ENCODE measurements around the gene IQSEC1.

IQSEC1 gene

DNA sequence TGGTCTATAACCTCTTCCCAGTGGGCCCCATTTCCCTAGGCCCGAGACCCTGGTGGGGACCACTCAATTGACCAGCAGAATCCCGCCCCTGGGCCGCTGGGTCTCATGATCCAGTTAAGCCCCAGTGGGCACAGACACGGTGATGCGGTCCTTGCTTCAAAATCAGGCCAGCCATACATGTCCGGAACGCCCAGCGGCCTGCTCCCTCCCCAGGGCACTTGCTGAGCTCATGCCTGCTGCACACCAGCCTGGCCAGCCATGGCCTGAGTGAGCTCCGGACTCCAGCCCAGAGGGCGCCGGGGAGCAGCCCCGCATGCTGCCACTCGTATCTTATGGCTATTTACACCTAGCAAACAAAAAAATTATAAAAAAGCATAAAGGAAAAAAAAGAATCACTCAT is 34.4 kb upstream of the IQSEC1 start:
- DNase-seq (ENCODE audit: low read depth in 1 of 2, low spot score in 1 of 2) = no peak

DNA sequence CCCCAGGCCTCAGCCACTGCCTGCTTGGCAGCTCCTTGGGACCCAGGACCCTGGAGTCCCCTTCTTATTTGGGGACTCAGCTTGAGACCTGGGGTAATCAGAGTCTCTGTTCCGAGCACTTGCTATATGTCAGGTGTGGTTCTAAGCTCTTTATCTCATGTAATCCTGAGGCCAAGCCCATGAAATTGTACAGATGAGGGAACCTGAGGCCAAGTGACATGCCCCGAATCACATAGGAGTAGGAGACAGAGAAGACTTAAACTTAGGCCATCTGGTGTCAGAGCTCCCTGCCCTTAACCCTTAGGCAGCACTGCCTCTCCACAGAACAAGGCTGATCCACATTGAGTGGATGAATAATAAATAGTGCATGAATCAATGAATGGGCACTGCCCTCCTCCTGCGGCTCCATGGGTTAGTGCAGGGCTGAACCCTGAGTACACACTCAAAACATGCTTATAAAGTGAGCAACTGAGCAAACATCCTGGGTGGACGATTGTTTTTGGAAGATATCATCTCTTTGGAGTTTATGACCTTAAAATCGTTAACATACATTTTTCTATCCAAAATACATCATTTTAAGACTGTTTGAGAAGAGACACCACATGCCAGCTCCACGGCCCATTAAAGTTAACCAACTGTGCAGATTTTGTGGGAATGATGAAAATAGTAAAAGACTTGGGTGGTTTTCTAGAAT is 33.2 kb upstream of the IQSEC1 start:
- no peak for DNase-seq (ENCODE audit: low read depth in 1 of 2, low spot score in 1 of 2)

DNA sequence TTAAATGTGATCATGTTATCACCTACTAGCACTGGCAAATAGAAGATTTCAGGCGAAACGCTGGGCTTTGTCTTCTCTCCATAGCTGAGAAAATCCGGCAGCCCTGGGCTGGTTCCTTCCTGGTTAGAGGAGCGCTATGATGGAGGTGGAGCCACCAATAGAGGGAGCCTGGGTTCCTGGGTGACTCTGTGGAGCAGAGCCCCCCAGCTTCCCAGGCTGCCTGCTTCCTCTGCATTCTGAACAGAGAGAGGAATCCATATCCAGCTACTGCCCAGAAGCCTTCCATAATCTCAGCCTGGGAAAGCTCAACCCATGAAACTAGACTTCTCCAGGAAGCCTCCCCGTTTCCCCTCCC is 32.6 kb upstream of the IQSEC1 start:
- no peak for DNase-seq (ENCODE audit: low read depth in 1 of 2, low spot score in 1 of 2)

DNA sequence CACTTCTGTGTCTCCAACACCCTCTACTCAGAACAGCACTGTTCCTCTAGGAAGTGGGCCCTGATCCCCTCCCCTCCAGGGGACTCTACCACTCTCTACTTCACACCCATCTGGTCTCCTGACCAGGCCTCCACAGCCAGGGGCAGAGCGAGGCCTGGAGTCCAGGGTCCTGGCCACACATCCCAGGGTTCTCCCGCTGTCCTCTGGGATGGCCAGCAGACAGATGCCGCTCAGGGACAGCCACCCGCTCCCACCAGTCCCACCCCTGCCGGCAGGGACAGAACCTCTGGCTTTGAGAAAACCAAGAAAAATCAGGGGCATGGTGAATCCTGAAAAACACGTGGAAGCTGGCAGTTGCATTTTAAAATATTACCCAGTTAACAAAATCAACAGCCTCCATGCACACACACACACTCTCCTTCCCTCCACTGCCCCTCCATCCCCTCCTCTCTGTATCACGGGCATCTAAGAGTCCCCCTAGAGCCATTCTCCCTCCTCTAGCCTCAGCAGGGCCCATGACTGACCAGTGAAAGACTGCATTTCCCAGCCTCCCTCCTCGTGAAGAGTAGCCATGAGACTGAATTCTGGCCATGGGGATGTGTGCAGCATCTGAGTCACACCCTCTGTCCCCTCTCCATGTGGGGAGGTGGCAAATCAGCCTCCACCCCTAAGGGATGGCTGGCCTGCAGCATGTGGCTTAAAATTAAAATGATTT is 32.1 kb upstream of the IQSEC1 start:
- no peak for DNase-seq (ENCODE audit: low read depth in 1 of 2, low spot score in 1 of 2)

DNA sequence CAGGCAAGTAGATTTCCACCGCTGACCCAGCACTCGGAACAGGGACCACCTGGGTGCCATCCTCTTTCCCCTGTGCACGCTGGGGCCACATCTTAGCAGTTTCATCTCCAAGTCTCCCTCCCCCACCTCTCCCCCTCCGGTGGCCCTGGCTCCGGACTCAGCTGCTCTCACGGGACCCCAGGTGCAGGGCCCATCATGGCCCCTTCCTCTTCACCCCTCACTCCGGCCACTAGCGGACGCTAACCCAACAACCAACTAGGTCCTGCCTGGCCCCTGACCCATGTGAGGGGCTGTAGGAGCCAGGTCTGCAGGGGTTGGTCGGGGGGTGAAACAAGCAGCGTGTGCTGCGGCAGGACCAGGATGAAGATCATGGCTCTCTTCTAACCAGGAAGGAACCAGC is 31.3 kb upstream of the IQSEC1 start:
- DNase-seq (ENCODE audit: low read depth in 1 of 2, low spot score in 1 of 2) = no peak

DNA sequence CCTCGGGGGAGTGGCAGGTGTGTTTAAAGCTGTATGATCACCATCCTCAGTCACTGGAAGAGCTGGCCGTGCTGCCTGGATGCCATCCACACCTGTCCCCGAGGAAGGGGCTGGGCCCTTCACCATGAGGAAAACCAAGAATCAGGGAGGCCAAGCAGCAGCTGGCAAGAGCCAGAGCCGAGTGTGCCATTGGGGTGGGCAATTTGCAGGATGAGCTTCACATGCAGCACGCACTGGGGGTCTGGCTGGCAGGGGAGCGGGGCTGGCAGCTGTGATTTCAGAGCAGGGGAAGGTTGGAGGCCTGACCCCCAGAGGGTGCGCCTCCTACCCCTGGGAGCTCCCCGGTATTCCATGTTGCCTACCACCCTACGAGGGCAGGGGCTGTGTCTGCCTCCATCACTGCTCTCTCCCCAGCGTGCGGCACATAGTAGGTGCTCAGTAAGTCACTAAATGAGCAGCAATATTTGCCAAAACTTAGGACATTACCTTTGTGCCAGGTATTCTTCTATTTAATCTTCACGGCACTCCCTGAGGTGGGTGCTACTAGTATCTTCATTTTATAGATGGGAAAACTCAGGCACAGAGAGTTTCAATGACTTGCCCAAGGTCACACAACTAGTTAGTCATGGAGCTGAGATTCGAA is 30.3 kb upstream of the IQSEC1 start:
- DNase-seq (ENCODE audit: low read depth in 1 of 2, low spot score in 1 of 2) = no peak

DNA sequence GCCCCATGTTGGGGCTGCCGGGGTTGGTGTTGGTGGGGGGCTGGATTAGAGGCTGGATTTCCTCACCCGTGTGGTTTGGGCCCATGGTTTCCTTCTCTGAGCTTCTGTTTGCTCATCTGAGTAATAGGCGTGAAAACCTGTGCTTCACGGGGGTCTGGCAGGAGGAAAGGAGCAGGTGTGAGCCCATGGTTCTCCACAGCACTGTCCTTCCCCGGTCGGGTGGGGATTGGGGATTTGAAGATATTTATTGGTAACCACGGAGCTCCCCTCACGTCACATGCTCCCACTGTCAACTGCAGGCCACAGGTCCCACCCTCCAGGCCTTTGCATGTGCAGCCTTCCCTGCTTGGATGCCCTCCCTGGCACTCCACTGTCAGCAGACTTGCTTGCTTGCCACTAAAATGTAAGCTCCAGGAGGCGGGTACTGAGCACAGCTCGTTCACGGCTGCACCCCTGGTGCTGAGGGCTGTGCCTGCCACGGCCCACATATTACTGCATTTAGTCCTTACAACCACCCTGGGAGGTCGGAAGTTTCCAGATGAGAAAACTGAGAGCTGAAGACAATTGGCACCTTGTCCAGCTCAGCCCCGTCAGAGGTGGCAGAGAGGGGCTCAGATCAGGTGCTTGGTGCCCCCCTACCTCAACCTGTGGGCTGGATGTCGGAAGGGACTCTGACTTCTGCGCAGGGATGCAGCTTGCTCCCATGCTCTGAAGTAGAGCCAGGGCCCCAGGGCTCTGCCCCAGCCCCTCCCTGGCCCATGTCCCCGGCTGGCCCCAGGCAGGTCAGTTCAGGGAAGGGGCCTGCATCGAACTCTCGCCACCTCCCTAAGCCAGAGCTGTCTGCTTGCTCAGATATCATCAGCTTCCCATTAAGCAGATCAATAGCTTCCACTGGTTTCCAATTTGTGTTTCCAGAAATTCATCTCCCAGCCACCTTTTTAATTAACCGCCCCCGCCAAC is 29.4 kb upstream of the IQSEC1 start:
- DNase-seq (ENCODE audit: low read depth in 1 of 2, low spot score in 1 of 2) = no peak

DNA sequence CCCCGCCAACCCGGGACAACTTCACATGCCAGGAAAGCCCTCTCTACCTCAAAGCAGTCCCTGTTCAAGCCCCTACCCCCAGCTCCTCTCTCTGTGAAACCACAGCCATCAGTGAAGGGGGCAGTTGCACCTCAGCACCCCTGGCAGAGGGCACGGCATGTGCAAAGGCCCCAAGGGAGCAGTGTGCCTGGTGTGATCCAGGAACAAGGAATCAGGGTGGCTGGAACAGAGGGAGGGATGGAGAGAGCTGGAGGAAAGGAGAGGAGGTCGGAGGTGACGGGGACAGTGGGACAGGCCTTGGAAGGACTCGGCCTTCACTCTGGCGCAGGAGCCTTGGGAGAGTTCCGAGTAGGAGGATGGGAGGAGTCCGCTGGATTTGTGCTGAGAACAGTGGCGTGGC is 26.5 kb upstream of the IQSEC1 start:
- no peak for DNase-seq (ENCODE audit: low read depth in 1 of 2, low spot score in 1 of 2)

DNA sequence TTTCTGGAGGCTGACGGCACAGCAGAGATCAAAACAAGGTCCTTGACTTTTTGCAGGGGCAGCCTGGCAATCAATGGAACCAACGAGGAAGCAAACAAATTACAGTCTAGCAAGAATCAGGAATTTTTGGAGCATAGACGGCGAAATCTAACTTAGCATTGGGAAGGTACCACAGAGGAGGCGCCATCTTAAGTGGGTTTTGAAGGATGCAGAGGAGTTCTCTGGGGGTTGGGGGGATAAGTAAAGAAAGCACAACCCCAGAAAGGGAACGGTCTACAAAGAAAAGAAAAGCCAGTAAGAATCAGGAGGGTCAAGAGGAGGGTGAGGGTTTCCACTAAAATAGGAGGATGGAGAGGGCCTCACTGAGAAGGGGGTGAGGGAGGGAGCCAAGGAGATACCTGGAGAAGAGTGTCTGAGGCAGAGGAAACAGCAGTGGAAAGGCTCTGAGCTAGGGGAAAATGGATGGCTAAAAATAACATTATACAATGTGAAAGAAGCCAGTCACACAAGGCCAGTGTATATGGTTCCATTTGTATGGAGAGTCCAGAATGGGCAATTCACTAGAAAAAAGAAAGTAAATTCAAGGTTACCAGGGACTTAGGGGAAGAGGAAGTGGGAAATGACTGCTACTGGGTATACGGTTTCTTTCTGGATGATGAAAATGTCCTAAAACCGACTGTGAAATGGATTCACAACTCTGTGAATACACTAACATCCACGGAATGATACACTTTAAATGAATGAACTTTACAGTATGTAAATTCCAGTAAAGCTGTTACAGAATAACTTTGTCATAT is 25.2 kb upstream of the IQSEC1 start:
- no peak for DNase-seq (ENCODE audit: low read depth in 1 of 2, low spot score in 1 of 2)

DNA sequence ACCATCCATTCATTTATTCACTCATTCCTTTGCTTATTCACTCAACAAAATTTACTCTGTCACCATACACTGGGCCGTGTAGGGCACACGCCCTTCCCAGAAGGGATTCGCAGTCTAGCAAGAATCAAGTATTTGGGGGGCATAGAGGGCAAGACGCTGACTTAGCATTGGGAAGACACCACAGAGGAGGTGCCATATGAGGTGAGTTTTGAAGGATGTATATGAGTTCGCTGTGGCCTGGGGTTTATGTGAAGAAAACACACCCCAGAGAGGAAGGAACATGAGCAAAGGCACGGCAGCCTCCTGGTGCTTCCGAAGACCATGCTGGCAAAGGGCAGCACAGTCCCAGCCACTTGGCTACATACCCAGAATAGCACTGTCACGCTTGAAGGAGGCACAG is 23.1 kb upstream of the IQSEC1 start:
- DNase-seq (ENCODE audit: low read depth in 1 of 2, low spot score in 1 of 2) = no peak

DNA sequence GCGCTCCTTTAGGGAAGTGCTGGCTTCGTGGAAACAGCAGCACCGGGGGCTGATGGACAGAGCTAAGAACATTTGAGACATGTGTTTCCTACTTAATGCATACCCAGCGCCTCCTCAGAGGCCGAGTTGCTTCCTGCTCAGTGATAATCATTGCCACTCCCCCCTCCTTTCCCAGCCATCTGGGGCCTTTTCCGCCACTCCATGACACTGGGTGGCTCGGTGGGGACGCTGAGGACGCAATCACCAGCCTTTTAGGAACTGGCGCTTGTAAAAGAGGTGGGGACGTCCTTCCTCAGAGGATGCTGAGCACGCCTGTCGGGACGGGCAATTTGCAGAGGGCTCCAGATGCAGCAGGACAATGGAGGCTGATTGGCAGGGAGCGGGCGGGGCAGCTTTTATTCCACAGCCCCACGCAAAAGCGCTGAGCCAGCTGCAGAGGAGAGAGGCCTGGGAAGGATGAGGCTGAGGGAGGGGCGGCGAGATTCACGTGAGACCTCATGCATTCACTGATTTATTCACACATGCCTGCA is 22.2 kb upstream of the IQSEC1 start:
- no peak for DNase-seq (ENCODE audit: low read depth in 1 of 2, low spot score in 1 of 2)

DNA sequence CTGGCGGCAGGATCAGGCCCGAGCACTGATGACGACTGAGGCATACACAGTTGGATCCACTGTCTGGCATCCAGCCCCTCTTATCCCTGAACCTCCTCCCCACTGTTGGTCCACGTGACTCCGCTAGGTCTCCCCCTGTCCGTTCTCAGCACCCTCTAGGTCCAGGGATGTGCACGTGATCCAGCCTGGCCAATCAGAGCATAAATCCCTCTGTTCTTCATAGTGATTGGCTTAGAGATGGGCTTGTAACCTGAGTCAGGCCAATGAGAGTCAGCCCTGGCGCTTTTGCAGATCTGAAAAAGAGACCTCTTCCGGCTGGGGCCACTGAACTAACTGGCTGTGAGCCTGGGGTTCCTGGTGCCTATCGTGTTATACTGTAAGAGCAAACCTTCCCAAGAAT is 20.5 kb upstream of the IQSEC1 start:
- no peak for DNase-seq (ENCODE audit: low read depth in 1 of 2, low spot score in 1 of 2)

DNA sequence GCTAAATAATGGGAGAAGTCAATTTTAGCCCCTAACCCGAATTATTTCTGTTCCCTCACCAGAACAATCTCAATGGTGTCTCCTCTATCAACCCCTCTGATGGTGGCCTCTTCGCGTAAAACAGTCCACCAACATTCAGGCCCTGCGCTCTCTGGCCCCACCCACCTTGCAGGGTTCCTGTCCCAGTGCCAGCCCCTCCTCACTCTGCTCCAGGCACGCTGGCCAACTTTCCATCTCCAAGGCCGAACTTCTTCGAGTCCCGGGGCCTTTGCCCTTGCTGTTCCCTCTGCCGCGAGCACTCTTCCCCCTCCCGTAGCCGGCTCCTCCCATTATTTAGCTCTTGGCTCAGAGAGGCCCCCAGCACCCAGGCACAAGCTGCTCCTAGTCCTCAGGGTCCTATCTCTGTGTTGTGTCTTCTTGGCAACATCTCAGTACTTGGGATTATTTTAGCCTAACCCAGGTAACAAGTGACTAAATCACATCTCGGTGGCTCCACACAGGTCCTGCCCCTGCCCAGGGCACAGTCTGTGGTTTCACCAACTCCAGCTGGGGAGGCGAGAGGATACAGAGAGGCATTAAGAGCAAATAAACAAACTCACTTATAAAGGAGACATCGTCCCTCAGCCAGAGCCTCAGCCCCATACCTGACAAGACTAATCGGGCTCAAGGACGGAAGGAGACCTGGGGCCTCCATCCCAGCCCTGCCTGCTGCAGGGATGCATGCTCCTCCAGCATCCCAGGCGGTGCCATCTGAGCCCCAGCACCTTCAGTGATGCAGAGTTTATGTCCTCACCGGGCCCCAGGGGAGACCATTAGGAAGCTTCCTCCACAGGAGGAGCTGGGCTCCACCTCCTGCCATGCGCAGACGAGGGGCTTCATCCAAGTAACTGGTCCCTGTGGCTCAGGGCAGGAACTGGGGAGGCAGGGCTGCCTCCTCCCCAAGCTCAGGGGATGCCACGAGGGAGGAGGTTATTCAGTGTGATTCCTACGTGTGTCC is 19.7 kb upstream of the IQSEC1 start:
- no peak for DNase-seq (ENCODE audit: low read depth in 1 of 2, low spot score in 1 of 2)

DNA sequence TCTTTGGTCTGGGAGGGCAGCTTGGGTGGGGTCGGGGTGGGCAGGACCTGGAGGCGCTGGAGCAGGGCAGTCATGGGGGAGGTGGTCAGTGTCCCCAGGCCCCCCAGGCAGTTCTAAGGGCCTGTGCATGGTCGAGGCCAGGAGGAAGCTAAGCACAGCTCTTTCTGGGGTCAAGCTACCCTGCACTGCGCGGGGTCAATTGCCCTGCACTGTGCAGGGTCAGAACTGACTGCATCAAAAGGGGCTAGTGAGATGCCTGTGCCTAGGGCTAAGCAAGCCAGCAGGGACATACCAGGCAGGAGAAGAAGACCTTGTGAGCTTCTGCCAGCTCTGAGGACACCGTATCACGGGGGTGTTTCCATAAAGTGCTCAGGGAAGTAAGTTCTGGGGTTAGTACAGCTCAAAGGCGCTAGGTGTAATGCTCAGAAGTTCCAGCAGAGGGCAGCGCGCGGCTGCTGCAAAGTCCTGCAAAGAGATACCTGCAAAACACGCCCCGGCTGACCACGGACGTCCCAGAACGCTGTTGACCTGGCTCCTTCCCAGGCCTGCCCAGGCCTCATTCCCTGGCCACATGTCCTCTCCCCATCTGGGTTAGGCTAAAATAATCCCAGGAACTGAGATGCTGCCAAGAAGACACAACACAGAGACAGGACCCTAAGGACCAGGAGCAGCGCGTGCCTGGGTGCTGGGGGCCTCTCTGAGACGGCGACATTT is 18.8 kb upstream of the IQSEC1 start:
- peak; percentile 59 to 67 for DNase-seq (ENCODE audit: low read depth in 1 of 2, low spot score in 1 of 2)

DNA sequence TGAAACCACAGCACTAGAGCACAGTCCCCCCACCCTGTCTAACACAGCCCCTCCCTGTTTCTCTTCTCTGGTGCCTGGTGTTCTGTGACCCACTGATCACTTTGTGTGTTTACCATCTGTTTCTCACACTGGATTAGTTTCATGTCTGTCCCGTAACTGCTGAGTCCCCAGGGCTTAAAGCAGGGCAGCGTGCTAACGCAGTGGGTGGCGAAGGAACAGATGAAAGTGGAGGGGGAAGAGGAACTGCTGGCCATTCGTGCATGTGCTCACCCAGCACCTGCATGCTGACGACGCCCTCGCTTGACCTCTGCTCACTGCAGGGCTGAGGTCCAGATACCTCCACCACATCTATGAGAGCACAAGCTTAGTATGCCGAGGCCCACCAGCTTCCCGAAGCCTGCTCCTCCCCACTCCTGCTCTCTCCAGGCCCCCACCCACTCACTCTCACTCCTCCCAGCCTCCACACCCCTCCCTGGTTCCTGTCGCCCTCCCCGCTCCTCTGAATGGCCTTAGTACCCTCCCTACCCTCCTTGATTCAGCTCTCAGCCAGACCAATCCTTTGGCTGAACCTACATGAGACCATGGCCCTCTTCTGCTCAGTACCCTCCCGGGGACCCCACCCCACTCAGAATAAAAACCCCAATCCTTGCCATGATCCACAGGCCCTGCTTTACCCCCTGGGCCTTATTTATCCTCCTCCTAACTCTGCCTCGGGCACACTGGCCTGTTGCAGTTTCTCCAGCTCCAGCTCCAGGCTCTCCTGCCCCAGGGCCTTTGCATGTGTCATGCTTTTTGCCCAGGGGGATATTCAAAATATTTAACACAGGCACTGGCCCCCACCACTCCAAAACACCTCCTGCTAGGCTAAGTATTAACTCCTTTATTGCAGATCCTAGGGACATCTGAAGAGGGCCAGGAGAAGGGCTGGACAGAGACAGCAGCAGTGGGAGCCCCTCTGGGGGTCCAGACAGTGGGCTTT is 15.1 kb upstream of the IQSEC1 start:
- no peak for DNase-seq (ENCODE audit: low read depth in 1 of 2, low spot score in 1 of 2)

DNA sequence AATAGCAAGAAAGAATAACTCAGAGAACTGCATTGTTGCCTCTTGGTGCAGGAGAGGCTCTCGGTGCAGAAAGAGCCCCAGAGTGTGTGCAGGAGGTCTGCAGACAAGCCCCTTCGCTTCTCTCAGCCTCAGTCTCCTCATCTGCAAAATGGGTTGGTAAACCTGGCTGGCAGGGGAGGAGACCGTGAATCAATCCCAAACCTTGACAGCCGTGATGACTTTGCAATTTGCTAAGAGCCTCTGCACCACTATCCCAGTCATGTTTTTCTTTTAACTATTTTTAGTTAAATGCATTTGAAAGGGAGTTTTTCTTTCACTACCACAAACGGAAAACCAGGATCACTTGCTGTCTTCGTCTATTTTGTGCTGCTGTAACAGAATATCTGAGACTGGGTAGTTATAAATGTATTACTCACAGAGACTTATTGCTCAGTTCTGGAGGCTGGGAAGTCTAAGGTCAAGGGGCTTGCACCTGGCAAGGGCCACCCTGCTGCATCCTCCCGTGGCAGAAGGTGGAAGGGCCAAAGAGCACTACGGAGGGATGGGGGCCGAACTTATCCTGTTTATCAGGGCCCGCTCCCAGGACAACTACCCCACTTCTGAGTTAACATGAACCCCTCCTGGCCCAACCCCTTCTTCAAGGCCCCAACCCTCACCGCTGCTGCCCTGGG is 14.2 kb upstream of the IQSEC1 start:
- no peak for DNase-seq (ENCODE audit: low read depth in 1 of 2, low spot score in 1 of 2)

DNA sequence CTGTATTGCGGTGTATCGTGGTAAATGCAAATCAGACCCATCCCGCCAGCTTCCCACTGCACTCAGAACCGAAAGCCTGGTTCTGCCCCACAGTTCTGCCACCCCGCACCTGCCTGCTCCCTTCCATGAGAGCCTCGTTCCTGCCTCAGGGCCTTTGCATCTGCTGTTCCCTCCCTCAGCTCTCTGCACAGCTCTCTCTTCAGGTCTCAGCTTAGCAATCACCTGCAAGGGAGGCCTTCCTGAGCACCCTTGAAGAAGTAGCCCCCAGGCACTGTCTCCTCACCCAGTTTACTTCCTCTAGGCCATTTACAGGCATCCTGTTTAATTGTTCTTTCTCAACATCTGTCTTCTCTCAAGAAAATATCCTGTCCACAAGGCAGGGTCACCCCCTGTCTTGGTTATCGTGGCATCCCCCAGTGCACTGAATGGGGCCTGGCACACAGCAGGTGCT is 13.3 kb upstream of the IQSEC1 start:
- DNase-seq (ENCODE audit: low read depth in 1 of 2, low spot score in 1 of 2) = no peak
